Small intestine (tissue), 7 donors: ENCODE results near the gene FANCG. TPM values are rescaled to one million over a fixed set of nuclear protein-coding genes. Genes with fewer than 3 reads are reported as not detected.

ENCODE experiments used
- DNase-seq, 2 donors: peaks; one replicate each; pipeline versions ENCODE4 v3.0.0 to v3.0.0-alpha.2; 2013
- FAIRE-seq: peaks from 2 replicates; lab custom pipeline; 2012; peaks lifted over from hg19 to GRCh38; lab: Jason Lieb, UNC
- H3K27ac ChIP-seq, 3 donors: one replicate each; pipeline ENCODE4 v1.5.1; 2013; ENCODE audit warnings: low read length in 2 of 3, mild to moderate bottlenecking in 2 of 3, control low read depth in 1 of 3, inconsistent platforms in 1 of 3, low read depth in 1 of 3, moderate library complexity in 1 of 3
- H3K27me3 ChIP-seq, 3 donors: one replicate each; pipeline ENCODE4 v1.6.1; 2013; ENCODE audit warnings: low read length in 3 of 3, inconsistent platforms in 1 of 3; ENCODE audit not compliant: control insufficient read depth in 3 of 3, insufficient read depth in 3 of 3
- H3K36me3 ChIP-seq, 3 donors: one replicate each; pipeline ENCODE4 v1.6.1; 2013; ENCODE audit warnings: low read length in 3 of 3, inconsistent platforms in 1 of 3, low read depth in 1 of 3, mild to moderate bottlenecking in 1 of 3, moderate library complexity in 1 of 3; ENCODE audit not compliant: control insufficient read depth in 3 of 3, insufficient read depth in 2 of 3
- H3K4me1 ChIP-seq, 3 donors: one replicate each; pipeline ENCODE4 v1.6.1; 2013; ENCODE audit warnings: low read length in 2 of 3, inconsistent platforms in 1 of 3, low read depth in 1 of 3, mild to moderate bottlenecking in 1 of 3, moderate library complexity in 1 of 3; ENCODE audit not compliant: control insufficient read depth in 3 of 3, insufficient read depth in 2 of 3
- H3K4me3 ChIP-seq, 3 donors: one replicate each; pipeline ENCODE4 v1.5.1; 2013; ENCODE audit warnings: low read length in 3 of 3, control low read depth in 1 of 3, inconsistent platforms in 1 of 3, low read depth in 1 of 3, mild to moderate bottlenecking in 1 of 3, moderate library complexity in 1 of 3
- H3K9me3 ChIP-seq, 2 donors: one replicate each; pipeline ENCODE4 v1.6.1; 2013; ENCODE audit warnings: low read depth in 1 of 2, low read length in 1 of 2; ENCODE audit not compliant: control insufficient read depth in 2 of 2, insufficient read depth in 1 of 2
- WGBS, 3 donors: extraction: QIAGEN DNeasy Blood & Tissue Kit; methylation state at CpG; one replicate each; pipeline ENCODE4 v1.1.7; 2013; 5-methylcytosine and 5-hydroxymethylcytosine counted together
- polyA plus RNA-seq, 4 donors: library from polyadenylated mRNA; stranded (reverse) in 3 of 4; unstranded in 1 of 4; fragments of 200-250 nt in 3 of 4; fragments of 120-200 nt in 1 of 4; gene quantifications; one replicate each; pipeline versions ENCODE4 v1.2.1 to v1.2.3, GENCODE V29; 2013
- donor health status: healthy with polysubstance abuse.
- donor health status: control.
- donor health status: control.
- donor health status: Bipolar disorder and iron deficiency.
- donor health status: healthy.

Gene FANCG
- polyA plus RNA-seq, 4 donors = 10.0 to 22.9 (median 16.7) TPM

DNA sequence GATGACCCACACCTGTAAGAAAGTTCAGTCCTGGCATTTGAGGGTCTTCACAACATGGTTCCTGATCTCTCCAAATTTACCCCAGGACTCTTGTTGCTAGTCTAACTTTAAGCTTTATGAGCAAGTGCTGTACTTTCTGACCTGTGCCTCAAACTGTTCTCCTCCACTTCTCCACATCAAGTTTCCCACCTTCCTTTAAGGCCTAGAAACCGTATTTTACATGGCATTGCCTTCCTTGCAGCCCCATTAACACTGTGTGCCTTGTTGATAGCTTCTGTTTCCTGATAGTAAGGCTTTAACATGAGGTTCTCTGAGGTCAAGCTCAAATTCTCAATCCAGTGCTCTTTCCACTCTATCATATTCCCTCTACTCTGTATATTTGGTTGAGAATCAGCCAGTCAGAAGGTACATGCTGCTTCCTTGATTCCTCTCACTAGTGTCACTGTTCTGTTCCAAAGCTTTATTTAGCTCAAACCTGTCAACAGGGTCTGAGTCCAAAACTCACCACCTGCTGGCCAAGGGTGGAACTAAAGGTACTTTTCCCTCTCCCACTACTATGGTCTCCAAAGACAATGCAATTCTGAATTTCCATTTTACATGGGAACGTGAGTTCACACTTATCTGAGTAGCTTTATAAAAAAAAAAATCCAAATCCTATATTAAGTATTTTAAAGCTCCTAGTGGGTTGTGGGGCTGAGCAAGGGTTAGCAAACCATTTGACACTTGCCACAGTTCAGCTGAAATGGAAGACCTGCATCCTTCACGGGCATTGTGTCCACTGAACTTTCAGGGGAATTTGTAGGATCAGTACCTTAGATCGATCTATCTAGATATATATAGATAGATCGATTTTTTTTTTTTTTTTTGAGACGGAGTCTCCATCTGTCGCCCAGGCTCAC, 28.4 kb downstream of the FANCG start:
- no peaks in the 10 kb centered on the region for H3K27me3 ChIP-seq
- WGBS, 3 donors = 79 to 86% (median 81%) methylated on average over 7 of the region's 7 CpGs
- DNase-seq (peak; percentile 46 to 62), FAIRE-seq (no peak)
- peaks cover 4 to 26% (median 9%) of the 10 kb centered on the region in 3 donors for H3K36me3 ChIP-seq
- H3K4me3 ChIP-seq = no peak overlapping the region
- no peak overlapping the region for H3K27ac ChIP-seq
- no peaks in the 10 kb centered on the region for H3K9me3 ChIP-seq
- no peaks in the 10 kb centered on the region for H3K4me1 ChIP-seq

DNA sequence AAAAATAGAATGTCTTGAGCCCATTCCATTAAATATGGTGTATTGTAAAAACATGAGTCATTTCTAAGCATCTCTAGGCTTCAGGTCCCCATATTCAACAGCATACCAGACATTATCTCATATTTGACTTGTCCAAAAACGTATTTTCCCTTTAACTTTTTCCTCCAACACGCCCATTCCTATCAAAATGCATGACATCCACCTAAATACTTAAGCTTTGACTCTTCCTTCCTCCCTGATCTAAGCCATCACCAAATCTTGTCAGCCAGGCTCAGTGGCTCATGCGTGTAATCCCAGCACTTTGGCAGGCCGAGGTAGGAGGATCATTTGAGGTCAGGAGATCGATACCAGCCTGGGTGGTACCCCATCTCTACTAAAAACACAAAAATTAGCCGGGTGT, 31.2 kb downstream of the FANCG start:
- Histone ChIP-seq H3K36me3 (peaks cover 3 to 40% (median 8%) of the 10 kb centered on the region in 3 donors), H3K9me3 (no peaks in the 10 kb centered on the region), H3K27ac (no peak overlapping the region), H3K27me3 (no peaks in the 10 kb centered on the region), H3K4me1 (no peaks in the 10 kb centered on the region), H3K4me3 (no peak overlapping the region)
- FAIRE-seq (no peak), DNase-seq (no peak)
- 97 to 98% (median 97%) methylated on average over 6 of the region's 6 CpGs for WGBS, 3 donors

- DNase-seq = no peak
- FAIRE-seq = no peak
Observed at GRCh38 chr9:35044071-35044470, 35.7 kb downstream of the FANCG start.

GRCh38 chr9:35042891-35043545, 36.7 kb downstream of the FANCG start:
- no peak for FAIRE-seq
- no peak for DNase-seq
- 90 to 96% (median 93%) methylated on average over 6 of the region's 6 CpGs for WGBS, 3 donors

More at GRCh38 chr9:35044071-35044470, 35.7 kb downstream of the FANCG start:
- H3K4me1 ChIP-seq = no peaks in the 10 kb centered on the region
- no peak overlapping the region for H3K4me3 ChIP-seq
- H3K27me3 ChIP-seq = no peaks in the 10 kb centered on the region
- H3K9me3 ChIP-seq = no peaks in the 10 kb centered on the region
- H3K27ac ChIP-seq = no peak overlapping the region
- 89 to 98% (median 97%) methylated on average over 3 of the region's 3 CpGs for WGBS, 3 donors
- peaks cover 0 to 41% (median 5%) of the 10 kb centered on the region in 3 donors for H3K36me3 ChIP-seq

DNA sequence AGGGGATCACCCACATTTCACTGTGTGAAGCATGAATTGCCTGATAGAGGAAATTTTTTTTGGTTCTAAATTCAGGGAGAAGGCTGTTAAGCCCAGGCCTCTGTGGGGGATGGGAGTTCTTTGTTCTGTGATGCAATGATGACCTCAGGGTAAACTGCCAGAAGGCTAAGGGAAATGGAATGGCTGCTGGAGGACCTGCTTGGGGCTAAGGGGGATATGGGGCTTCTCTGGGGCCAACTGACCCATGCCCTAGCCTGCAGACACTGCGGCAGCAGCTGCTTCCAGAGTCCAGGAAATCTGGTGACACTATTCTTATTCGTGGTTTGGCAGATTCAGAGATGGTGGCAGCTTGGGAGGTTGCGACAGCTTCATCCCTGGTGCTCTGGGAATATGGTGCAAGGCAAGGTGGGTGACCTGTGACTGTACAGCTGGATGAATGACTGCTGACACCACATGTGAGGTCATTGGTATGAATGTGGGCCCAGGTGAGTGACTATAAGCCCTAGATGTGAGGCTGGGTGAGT, 37.6 kb downstream of the FANCG start:
- H3K9me3 ChIP-seq = no peaks in the 10 kb centered on the region
- H3K36me3 ChIP-seq = peaks cover 0 to 36% (median 2%) of the 10 kb centered on the region in 3 donors
- no peaks in the 10 kb centered on the region for H3K4me1 ChIP-seq
- FAIRE-seq (no peak), DNase-seq (no peak)
- no peak overlapping the region for H3K4me3 ChIP-seq
- WGBS, 3 donors = 88 to 90% (median 90%) methylated on average over 3 of the region's 3 CpGs
- H3K27me3 ChIP-seq = no peaks in the 10 kb centered on the region
- H3K27ac ChIP-seq = no peak overlapping the region

More at GRCh38 chr9:35042891-35043545, 36.7 kb downstream of the FANCG start:
- Histone ChIP-seq H3K27me3 (no peaks in the 10 kb centered on the region), H3K4me1 (no peaks in the 10 kb centered on the region), H3K27ac (no peak overlapping the region), H3K4me3 (no peak overlapping the region), H3K9me3 (no peaks in the 10 kb centered on the region), H3K36me3 (peaks cover 0 to 40% (median 2%) of the 10 kb centered on the region in 3 donors)

DNA sequence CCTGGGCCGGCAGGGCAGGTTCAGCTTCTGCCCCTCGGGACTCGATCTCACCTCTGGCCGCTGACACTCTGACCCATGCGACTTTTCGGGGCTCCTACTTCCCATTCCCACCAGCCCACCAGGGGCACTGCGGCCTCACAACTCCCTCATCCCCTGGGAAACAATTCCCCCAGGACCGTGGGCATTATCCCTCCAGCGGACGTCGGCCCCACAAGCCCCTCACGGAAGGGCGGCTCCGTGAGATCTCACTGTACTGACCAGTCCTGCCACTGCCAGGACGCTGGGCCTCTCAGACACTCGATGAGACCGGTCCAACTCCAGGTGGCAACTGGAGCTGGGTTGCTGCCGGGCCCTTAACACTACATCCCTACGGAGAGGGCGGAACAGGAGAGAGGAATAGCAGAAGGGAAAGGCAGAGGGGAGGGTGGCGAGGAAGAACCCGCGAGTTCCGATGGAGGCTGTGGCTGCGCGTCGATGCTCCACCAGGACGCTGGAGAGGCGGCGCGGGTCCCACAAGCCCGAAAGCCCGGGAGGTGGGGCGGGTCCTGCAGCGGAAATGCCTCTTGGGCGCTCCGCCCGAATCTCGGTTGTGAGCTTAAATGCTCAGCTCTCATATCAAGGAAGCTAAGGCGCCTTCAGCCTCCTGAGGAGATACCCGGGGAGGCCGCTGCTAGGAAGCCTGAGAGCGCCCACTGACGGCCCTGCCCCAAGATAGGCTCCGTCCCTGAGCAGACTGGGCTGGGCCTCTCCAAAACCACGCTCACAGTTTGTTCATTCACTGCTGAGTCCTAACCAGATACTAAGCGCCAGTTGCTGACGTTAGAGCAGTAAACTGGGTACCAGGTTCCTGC, 43.7 kb downstream of the FANCG start:
- no peak for FAIRE-seq
- peak overlapping the region in 1 of 3 donors; percentile 45 for H3K27ac ChIP-seq
- no peaks in the 10 kb centered on the region for H3K9me3 ChIP-seq
- H3K4me3 ChIP-seq = peak overlapping the region in 1 of 3 donors; percentile 23
- WGBS, 3 donors = 34 to 79% (median 73%) methylated on average over 48 of the region's 48 CpGs
- H3K4me1 ChIP-seq = no peaks in the 10 kb centered on the region
- peak in 1 of 2 donors; percentile 37 for DNase-seq
- H3K36me3 ChIP-seq = peaks cover 0 to 2% (median 0%) of the 10 kb centered on the region in 3 donors
- H3K27me3 ChIP-seq = no peaks in the 10 kb centered on the region

GRCh38 chr9:35033101-35033500, 46.6 kb downstream of the FANCG start:
- Histone ChIP-seq H3K4me3 (no peak overlapping the region), H3K36me3 (peaks cover 0 to 2% (median 0%) of the 10 kb centered on the region in 3 donors), H3K9me3 (no peaks in the 10 kb centered on the region), H3K27me3 (no peaks in the 10 kb centered on the region), H3K27ac (no peak overlapping the region), H3K4me1 (no peaks in the 10 kb centered on the region)
- FAIRE-seq (no peak), DNase-seq (no peak)
- WGBS, 3 donors = 91 to 93% (median 91%) methylated on average over 2 of the region's 2 CpGs
